Natural killer cell (primary cell): ENCODE measurements around the gene HDGFL2. TPM values are rescaled to one million over a fixed set of nuclear protein-coding genes. Genes with fewer than 3 reads are reported as not detected.

Experiments
- ATAC-seq, 3 donors: fragments of 150-1000 bp in 2 of 3; fragments of 200-7000 bp in 1 of 3; cut with Tn5 transposase; 1 replicate in 1 of 3; 2 replicates in 2 of 3; pipeline ENCODE4 v1.10.0; 2021; ENCODE audit warnings: mild to moderate bottlenecking in 2 of 3, moderate library complexity in 2 of 3
- DNase-seq, 2 donors: peaks; one replicate each; pipeline versions ENCODE4 v3.0.0 to v3.0.0-alpha.2; 2013 to 2021; ENCODE audit warnings: mixed read lengths in 1 of 2
- H3K27ac ChIP-seq: one replicate; pipeline ENCODE4 v1.5.1; 2013; ENCODE audit warnings: mild to moderate bottlenecking, low read length
- H3K27me3 ChIP-seq: one replicate; pipeline ENCODE4 v1.6.1; 2013; ENCODE audit warnings: low read length; ENCODE audit not compliant: control insufficient read depth, insufficient read depth
- H3K36me3 ChIP-seq: one replicate; pipeline ENCODE4 v1.6.1; 2013; ENCODE audit warnings: low read length; ENCODE audit not compliant: control insufficient read depth, insufficient read depth
- H3K4me1 ChIP-seq: one replicate; pipeline ENCODE4 v1.6.1; 2013; ENCODE audit warnings: low read length; ENCODE audit not compliant: control insufficient read depth, insufficient read depth
- H3K4me3 ChIP-seq: one replicate; pipeline ENCODE4 v1.5.1; 2013; ENCODE audit warnings: low read length
- H3K9me3 ChIP-seq: one replicate; pipeline ENCODE4 v1.6.1; 2013; ENCODE audit warnings: low read length; ENCODE audit not compliant: control insufficient read depth, insufficient read depth
- H3K27ac Mint-ChIP-seq, 2 donors: one replicate each; pipeline ENCODE4 v1.8.0; 2022; ENCODE audit warnings: mild to moderate bottlenecking in 2 of 2, mixed read lengths in 2 of 2, moderate library complexity in 1 of 2
- H3K27me3 Mint-ChIP-seq, 2 donors: one replicate each; pipeline ENCODE4 v1.8.0; 2022; ENCODE audit warnings: low read depth in 2 of 2, mixed read lengths in 2 of 2
- H3K36me3 Mint-ChIP-seq: one replicate; pipeline ENCODE4 v1.8.0; 2022; ENCODE audit warnings: mixed read lengths
- H3K4me1 Mint-ChIP-seq, 2 donors: one replicate each; pipeline ENCODE4 v1.8.0; 2022; ENCODE audit warnings: mixed read lengths in 2 of 2
- H3K4me3 Mint-ChIP-seq: one replicate; pipeline ENCODE4 v1.8.0; 2022; ENCODE audit warnings: mild to moderate bottlenecking, moderate library complexity, mixed read lengths
- H3K9me3 Mint-ChIP-seq, 2 donors: one replicate each; pipeline ENCODE4 v1.8.0; 2022; ENCODE audit warnings: mixed read lengths in 2 of 2
- WGBS: methylation state at CpG from one replicate; pipeline ENCODE4 v1.1.7; 2013; ENCODE audit warnings: missing lambda C conversion rate; ENCODE audit not compliant: insufficient coverage; 5-methylcytosine and 5-hydroxymethylcytosine counted together
- intact Hi-C: fragments of 100-400 bp; cut with micrococcal nuclease; formaldehyde crosslinking; loops from one replicate; pipeline ENCODE4 v1.14.2; 2022
- total RNA-seq, 4 donors: library from RNA; stranded (reverse); fragments of 120-200 nt in 1 of 4; gene quantifications; one replicate each; pipeline versions ENCODE4 v1.2.3 to v1.2.4, GENCODE V29; 2013 to 2022
- TF ChIP-seq, protein P1 (sequence below): fragments of 200-600 bp; IDR thresholded peaks from one replicate; pipeline ENCODE4 v1.8.0; 2022; ENCODE audit warnings: antibody characterized with exemption

The HDGFL2 gene
- total RNA-seq, 3 donors from 2014 or later (not counting 1 experiment from before 2014, with no cell fraction given) = 28.7 to 43.6 (median 29.8) TPM

DNA sequence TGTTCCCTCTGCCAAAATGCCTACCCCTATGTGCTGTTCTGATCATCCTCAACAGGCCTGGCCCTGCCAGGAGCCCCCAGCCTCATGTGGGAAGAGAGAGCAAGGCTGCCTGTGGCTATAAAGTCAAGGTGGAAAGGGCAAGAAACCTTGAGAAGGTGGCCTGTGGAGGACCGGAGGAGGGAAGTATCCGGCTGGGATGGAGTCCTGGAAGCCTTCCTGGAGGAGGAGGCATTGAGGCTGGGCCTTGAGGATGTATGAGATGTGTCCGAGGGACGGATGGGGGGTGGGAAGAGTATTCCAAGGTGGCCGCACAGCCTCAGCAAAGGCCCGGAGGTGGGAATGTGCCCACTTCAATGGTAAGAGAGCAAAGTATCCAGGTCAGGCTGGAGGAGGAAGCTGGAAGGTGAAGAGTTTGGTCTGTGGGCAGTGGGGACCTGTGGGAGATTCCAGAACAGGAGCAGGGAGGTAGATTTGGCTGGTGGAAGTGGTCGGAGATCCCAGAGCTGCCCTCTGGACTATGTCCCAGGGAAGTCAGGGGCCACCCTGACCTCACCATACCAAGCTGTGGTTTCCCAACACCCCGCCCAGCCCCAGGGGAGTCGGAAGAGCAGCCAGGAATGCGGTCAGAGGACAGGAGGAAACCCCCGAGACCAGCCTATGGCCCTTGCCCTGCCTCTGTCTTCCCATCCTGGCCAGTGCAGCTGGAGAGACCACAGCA is 49.2 kb downstream of the HDGFL2 start:
- H3K27ac ChIP-seq = no peak overlapping the region
- no peaks in the 10 kb centered on the region for H3K36me3 ChIP-seq
- H3K4me1 Mint-ChIP-seq = no peaks in the 10 kb centered on the region
- no peaks in the 10 kb centered on the region for H3K4me1 ChIP-seq
- WGBS = 83% methylated on average over 11 of the region's 11 CpGs
- H3K27me3 Mint-ChIP-seq = peaks cover 0 to 8% of the 10 kb centered on the region in 2 donors
- H3K9me3 Mint-ChIP-seq = no peaks in the 10 kb centered on the region
- H3K27ac Mint-ChIP-seq = no peak overlapping the region
- H3K4me3 ChIP-seq = no peak overlapping the region
- DNase-seq = no peak
- no peak for ATAC-seq
- TF ChIP-seq, protein P1, sequence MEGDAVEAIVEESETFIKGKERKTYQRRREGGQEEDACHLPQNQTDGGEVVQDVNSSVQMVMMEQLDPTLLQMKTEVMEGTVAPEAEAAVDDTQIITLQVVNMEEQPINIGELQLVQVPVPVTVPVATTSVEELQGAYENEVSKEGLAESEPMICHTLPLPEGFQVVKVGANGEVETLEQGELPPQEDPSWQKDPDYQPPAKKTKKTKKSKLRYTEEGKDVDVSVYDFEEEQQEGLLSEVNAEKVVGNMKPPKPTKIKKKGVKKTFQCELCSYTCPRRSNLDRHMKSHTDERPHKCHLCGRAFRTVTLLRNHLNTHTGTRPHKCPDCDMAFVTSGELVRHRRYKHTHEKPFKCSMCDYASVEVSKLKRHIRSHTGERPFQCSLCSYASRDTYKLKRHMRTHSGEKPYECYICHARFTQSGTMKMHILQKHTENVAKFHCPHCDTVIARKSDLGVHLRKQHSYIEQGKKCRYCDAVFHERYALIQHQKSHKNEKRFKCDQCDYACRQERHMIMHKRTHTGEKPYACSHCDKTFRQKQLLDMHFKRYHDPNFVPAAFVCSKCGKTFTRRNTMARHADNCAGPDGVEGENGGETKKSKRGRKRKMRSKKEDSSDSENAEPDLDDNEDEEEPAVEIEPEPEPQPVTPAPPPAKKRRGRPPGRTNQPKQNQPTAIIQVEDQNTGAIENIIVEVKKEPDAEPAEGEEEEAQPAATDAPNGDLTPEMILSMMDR = no peak
- H3K27me3 ChIP-seq = no peaks in the 10 kb centered on the region
- H3K36me3 Mint-ChIP-seq = no peaks in the 10 kb centered on the region
- no peaks in the 10 kb centered on the region for H3K9me3 ChIP-seq
- no peak overlapping the region for H3K4me3 Mint-ChIP-seq
- intact Hi-C loops = loop anchor here (10.0 kb wide), 1 partner anchor 257 kb away; no protein-coding TSS in a partner anchor

DNA sequence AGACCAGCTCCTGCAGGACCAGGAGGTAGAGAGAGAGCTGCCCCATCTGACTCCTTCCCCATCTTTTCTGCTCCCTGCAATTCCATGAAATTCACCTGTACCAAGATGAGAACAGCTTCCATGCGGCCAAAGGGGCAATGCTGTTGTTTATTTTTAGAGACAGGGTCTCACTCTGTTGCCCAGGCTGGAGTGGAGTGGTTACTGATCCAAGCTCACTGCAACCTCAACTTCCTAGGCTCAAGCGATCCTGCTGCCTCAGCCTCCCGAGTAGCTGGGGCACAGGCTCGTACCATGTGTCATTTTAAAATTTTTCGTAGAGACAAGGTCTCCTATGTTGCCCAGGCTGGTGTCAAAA is 49.8 kb downstream of the HDGFL2 start:
- TF ChIP-seq, protein P1 = no peak
- no peaks in the 10 kb centered on the region for H3K9me3 Mint-ChIP-seq
- ATAC-seq = no peak
- Histone ChIP-seq H3K4me3 (no peak overlapping the region), H3K36me3 (no peaks in the 10 kb centered on the region), H3K27ac (no peak overlapping the region), H3K9me3 (no peaks in the 10 kb centered on the region), H3K4me1 (no peaks in the 10 kb centered on the region), H3K27me3 (no peaks in the 10 kb centered on the region)
- H3K27ac Mint-ChIP-seq = no peak overlapping the region
- H3K4me1 Mint-ChIP-seq = no peaks in the 10 kb centered on the region
- intact Hi-C loops = loop anchor here (10.0 kb wide), 1 partner anchor 257 kb away; no protein-coding TSS in a partner anchor
- WGBS = 82% methylated on average over 5 of the region's 5 CpGs
- H3K4me3 Mint-ChIP-seq = no peak overlapping the region
- no peak for DNase-seq
- peaks cover 0 to 8% of the 10 kb centered on the region in 2 donors for H3K27me3 Mint-ChIP-seq
- no peaks in the 10 kb centered on the region for H3K36me3 Mint-ChIP-seq

DNA sequence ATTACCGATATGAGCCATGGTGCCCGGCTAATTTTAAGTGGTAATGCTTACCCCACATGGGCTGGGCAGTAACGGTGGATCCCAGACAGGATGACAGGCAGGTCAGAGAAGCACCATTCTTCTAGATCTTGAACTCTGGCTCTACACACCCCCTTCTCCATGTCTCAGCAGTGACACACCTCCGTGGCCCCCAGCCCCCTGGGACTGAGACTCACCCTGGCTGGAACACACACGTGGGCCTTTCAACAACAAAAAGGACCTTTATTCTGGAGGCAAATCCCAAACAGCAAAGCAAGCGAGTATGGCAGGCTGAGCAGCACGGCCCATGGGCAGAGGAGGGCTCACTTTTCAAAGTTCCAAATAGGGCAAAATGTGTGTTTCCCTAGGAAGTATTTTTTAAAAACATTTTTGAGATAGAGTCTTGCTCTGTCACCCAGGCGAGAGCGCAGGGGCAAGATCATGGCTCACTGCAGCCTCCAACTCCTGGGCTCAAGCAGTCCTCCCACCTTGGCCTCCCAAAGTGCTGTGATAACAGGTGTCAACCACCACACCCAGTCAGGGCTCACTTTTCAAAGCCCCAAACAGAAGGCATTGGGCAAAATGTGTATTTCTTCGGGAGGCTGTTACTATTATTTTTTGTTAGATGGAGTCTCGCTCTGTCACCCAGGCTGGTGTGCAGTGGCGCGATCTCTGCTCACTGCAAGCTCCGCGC is 50.4 kb downstream of the HDGFL2 start:
- intact Hi-C loops = loop anchor here (10.0 kb wide), 1 partner anchor 258 kb away; no protein-coding TSS in a partner anchor
- ATAC-seq = no peak
- no peaks in the 10 kb centered on the region for H3K27me3 ChIP-seq
- no peaks in the 10 kb centered on the region for H3K4me1 ChIP-seq
- DNase-seq = no peak
- no peak overlapping the region for H3K27ac ChIP-seq
- Mint-ChIP-seq H3K4me3 (no peak overlapping the region), H3K36me3 (no peaks in the 10 kb centered on the region), H3K27ac (no peak overlapping the region), H3K27me3 (peaks cover 0 to 8% of the 10 kb centered on the region in 2 donors), H3K4me1 (no peaks in the 10 kb centered on the region), H3K9me3 (no peaks in the 10 kb centered on the region)
- no peaks in the 10 kb centered on the region for H3K36me3 ChIP-seq
- 93% methylated on average over 14 of the region's 15 CpGs for WGBS
- TF ChIP-seq, protein P1 = no peak
- H3K4me3 ChIP-seq = no peak overlapping the region
- H3K9me3 ChIP-seq = no peaks in the 10 kb centered on the region
